ENCODE results near the gene SLC6A18. TPM values are rescaled to one million over a fixed set of nuclear protein-coding genes. Genes with fewer than 3 reads are reported as not detected.
"Not testable (repeated sequence)": the region's sequence is repeated elsewhere in the genome, so short reads cannot be mapped to it uniquely, and the experiment has no call there.

SLC6A18 gene
- total RNA-seq, 1 donor from 2014 or later = not detected

DNA sequence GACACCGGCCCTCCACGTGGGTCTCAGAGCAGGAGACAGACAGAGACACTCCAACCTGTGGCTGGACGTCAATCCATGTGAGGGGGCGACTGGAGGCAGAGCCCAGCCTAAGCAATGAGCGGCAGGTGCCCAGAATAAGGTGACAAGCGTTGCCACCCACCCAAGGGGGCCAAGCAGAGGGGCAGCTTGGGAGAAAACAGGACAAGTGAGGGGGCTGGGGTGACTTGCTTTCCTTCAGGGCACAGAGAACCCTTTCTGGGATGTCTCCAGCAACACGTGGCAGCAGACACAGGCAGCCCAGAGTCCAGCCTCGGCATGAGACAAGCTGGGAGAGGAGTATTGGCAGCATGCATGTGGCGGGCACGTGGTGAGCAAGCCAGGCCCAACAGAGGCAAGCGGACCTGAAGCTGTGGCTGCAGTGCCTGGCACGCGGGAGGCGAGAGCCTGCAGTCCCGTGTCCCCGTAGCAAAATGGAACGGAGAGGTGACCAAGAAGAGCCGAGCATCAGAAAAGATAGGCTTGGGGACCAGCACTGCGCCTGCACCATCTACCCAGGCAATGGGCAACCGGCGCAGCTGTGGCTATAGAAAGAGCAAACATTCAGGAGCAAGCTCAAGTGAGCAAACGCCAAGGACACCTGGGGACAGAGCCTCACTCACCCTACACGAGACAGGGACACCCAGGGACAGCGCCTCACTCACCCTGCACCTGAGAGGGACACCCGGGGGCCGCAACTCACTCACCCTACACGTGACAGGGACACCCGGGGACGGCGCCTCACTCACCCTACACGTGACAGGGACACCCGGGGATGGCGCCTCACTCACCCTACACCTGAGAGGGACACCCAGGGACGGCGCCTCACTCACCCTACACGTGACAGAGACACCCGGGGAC is 63.5 kb downstream of the SLC6A18 start:
- intact Hi-C loops (cut with micrococcal nuclease) = no loop called here

DNA sequence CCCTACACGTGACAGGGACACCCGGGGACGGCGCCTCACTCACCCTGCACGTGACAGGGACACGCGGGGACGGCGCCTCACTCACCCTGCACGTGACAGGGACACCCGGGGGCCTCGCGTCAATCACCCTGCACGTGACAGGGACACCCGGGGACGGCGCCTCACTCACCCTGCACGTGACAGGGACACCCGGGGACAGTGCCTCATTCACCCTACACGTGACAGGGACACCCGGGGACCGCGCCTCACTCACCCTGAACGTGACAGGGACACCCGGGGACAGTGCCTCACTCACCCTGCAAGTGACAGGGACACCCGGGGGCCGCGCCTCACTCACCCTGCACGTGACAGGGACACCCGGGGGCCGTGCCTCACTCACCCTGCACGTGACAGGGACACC is 64.4 kb downstream of the SLC6A18 start:
- intact Hi-C loops (cut with micrococcal nuclease) = not testable (repeated sequence)

DNA sequence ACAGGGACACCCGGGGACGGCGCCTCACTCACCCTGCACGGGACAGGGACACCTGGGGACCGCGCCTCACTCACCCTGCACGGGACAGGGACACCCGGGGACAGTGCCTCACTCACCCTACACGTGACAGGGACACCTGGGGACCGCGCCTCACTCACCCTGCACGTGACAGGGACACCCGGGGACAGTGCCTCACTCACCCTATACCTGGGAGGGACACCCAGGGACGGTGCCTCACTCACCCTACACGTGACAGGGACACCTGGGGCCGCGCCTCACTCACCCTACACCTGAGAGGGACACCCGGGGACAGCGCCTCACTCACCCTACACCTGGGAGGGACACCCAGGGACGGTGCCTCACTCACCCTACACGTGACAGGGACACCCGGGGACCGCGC is 65.8 kb downstream of the SLC6A18 start:
- intact Hi-C loops (cut with micrococcal nuclease) = not testable (repeated sequence)

DNA sequence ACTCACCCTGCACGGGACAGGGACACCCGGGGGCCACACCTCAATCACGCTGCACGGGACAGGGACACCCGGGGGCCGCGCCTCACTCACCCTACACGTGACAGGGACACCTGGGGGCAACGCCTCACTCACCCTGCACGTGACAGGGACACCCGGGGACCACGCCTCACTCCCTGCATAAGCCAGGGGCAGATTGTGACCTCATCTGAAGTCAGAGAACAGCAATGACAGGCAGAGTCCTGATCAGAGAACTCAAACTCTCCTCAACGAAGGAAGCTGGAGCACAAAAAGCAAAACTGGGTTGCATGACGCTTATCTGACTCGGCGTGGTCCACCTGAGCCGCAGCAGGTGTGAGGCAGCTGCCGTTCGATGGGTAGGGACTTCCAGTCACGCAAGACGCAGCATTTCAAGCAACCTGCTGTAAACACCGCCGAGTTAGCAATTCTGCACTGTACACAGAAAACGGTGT is 66.5 kb downstream of the SLC6A18 start:
- intact Hi-C loops (cut with micrococcal nuclease) = no loop called here

DNA sequence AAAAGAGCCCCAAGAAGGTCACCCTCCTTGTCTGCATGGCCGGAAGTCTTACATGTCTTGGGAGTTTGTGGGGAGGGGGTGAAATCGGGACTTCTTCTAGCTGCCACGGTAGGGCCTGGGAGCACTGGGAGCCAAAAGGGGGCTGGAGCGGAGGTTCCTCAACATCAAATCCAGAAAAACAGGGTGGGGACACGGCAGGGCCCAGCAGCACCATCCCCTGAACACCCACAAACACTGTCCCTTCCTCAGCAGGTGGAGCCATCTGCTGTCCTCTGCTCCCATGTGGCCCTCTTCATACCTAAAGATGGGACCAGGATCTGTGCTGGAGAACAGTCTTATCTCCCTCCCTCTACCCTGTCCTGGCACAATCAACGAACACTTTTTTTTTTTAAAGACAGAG is 67.0 kb downstream of the SLC6A18 start:
- intact Hi-C loops (cut with micrococcal nuclease) = no loop called here

DNA sequence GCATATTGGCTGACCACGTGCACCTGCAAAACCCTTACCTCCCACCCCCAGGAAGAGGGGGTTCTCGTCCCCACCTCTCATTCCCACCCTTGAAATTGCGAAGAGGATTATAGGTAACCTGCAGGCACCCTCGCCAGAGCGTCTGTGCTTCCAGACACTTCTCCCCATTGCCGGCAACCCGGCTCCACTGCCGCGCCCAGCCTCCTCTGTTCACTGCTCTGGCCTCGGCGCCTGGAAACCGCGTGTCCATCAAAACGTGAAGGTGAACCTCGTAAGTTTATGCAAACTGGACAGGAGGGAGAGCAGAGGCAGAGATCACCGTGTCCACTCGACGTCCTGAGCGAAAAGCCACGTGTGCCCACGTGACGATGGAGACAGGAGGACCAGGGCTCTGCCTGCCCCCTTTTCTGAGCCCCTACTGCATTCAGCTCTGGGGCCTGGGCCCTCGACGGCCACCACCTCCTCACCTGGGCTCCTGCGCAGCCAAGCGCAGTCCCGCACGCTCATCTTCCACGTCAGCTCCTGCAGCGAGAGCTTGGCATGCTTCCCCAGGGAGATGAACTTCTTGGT is 67.8 kb downstream of the SLC6A18 start:
- intact Hi-C loops (cut with micrococcal nuclease) = no loop called here

DNA sequence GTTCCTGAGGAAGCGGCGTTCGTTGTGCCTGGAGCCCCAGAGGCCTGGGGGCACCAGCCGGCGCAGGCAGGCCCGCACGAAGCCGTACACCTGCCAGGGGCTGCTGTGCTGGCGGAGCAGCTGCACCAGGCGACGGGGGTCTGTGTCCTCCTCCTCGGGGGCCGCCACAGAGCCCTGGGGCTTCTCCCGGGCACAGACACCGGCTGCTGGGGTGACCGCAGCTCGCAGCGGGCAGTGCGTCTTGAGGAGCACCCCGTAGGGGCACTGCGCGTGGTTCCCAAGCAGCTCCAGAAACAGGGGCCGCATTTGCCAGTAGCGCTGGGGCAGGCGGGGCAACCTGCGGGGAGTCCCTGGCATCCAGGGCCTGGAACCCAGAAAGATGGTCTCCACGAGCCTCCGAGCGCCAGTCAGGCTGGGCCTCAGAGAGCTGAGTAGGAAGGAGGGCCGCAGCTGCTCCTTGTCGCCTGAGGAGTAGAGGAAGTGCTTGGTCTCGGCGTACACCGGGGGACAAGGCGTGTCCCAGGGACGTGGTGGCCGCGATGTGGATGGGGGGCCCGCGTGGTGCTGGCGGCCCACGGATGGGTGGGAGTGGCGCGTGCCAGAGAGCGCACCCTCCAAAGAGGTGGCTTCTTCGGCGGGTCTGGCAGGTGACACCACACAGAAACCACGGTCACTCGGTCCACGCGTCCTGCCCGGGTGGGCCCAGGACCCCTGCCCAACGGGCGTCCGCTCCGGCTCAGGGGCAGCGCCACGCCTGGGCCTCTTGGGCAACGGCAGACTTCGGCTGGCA is 68.4 kb downstream of the SLC6A18 start:
- intact Hi-C loops (cut with micrococcal nuclease) = loop anchor here (2.0 kb wide), 1 partner anchor 19 kb away; no protein-coding TSS in a partner anchor

DNA sequence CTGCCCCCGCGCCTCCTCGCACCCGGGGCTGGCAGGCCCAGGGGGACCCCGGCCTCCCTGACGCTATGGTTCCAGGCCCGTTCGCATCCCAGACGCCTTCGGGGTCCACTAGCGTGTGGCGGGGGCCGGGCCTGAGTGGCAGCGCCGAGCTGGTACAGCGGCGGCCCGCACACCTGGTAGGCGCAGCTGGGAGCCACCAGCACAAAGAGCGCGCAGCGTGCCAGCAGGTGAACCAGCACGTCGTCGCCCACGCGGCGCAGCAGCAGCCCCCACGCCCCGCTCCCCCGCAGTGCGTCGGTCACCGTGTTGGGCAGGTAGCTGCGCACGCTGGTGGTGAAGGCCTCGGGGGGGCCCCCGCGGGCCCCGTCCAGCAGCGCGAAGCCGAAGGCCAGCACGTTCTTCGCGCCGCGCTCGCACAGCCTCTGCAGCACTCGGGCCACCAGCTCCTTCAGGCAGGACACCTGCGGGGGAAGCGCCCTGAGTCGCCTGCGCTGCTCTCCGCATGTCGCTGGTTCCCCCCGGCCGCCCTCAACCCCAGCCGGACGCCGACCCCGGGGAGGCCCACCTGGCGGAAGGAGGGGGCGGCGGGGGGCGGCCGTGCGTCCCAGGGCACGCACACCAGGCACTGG is 69.1 kb downstream of the SLC6A18 start:
- intact Hi-C loops (cut with micrococcal nuclease) = loop anchor here (2.0 kb wide), 1 partner anchor 18 kb away; no protein-coding TSS in a partner anchor

DNA sequence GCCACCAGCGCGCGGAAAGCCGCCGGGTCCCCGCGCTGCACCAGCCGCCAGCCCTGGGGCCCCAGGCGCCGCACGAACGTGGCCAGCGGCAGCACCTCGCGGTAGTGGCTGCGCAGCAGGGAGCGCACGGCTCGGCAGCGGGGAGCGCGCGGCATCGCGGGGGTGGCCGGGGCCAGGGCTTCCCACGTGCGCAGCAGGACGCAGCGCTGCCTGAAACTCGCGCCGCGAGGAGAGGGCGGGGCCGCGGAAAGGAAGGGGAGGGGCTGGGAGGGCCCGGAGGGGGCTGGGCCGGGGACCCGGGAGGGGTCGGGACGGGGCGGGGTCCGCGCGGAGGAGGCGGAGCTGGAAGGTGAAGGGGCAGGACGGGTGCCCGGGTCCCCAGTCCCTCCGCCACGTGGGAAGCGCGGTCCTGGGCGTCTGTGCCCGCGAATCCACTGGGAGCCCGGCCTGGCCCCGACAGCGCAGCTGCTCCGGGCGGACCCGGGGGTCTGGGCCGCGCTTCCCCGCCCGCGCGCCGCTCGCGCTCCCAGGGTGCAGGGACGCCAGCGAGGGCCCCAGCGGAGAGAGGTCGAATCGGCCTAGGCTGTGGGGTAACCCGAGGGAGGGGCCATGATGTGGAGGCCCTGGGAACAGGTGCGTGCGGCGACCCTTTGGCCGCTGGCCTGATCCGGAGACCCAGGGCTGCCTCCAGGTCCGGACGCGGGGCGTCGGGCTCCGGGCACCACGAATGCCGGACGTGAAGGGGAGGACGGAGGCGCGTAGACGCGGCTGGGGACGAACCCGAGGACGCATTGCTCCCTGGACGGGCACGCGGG is 69.9 kb downstream of the SLC6A18 start, which contains the start of gene TERT:
TSS of gene TERT (minus strand) at position 234 of the 815 bp plus-strand sequence. CDS start at position 155, 79 bp downstream.
- intact Hi-C loops (cut with micrococcal nuclease) = loop anchor here (2.0 to 5.0 kb wide), 2 partner anchors 18 to 47 kb away; no protein-coding TSS in a partner anchor

DNA sequence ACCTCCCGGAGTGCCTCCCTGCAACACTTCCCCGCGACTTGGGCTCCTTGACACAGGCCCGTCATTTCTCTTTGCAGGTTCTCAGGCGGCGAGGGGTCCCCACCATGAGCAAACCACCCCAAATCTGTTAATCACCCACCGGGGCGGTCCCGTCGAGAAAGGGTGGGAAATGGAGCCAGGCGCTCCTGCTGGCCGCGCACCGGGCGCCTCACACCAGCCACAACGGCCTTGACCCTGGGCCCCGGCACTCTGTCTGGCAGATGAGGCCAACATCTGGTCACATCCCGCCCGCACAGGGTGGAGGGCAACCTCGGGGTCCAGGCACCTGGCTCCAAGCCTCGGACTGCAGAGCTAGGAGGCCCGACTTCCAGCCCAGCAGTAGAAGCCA is 70.5 kb downstream of the SLC6A18 start:
- intact Hi-C loops (cut with micrococcal nuclease) = loop anchor here (2.0 to 5.0 kb wide), 2 partner anchors 17 to 47 kb away; no protein-coding TSS in a partner anchor

Other genes starting within 250 kb of the SLC6A18 start
- 33.6 and 34.4 TPM in 2 replicates for gene NKD2, start 216.6 kb upstream of the SLC6A18 start, total RNA-seq
- gene SLC12A7, start 113.3 kb upstream of the SLC6A18 start, total RNA-seq = 101 and 107 TPM in 2 replicates
- gene SLC6A19, start 23.8 kb upstream of the SLC6A18 start, total RNA-seq = not detected in 2 replicates
- gene TERT, start 69.7 kb downstream of the SLC6A18 start, total RNA-seq = 9.0 and 11.2 TPM in 2 replicates
- gene CLPTM1L, start 119.7 kb downstream of the SLC6A18 start, total RNA-seq = 116 and 118 TPM in 2 replicates
- gene SLC6A3, start 220.1 kb downstream of the SLC6A18 start, total RNA-seq = 0.39 and 0.41 TPM in 2 replicates